A549 (cell line): ENCODE results near the gene UBE2E2. TPM values are rescaled to one million over a fixed set of nuclear protein-coding genes. Genes with fewer than 3 reads are reported as not detected.
A peak's percentile ranks its signal among the peaks of the same experiment; 100 is the strongest.

Experiments used
- ATAC-seq, 2 experiments: fragments of 200-7000 bp in 1 of 2; fragments of >200 bp in 1 of 2; cut with Nextera tagmentation in 1 of 2; cut with Tn5 transposase in 1 of 2; 3 replicates each; pipeline versions ENCODE4 v1.8.0 to v1.9.1; 2018 to 2020; ENCODE audit warnings: mild to moderate bottlenecking in 1 of 2, moderate library complexity in 1 of 2
- CTCF ChIA-PET: fragments of 300-600 bp; sonication (Branson Sonifier 250); formaldehyde crosslinking; extraction: SDS; loops from one replicate; lab custom pipeline; 2021; ENCODE audit warnings: antibody characterized with exemption, inconsistent platforms; lab: Yijun Ruan, JAX
- POLR2A ChIA-PET: fragments of 350-600 bp; formaldehyde crosslinking; extraction: SDS; loops from one replicate; lab custom pipeline; 2021; ENCODE audit warnings: antibody characterized with exemption, inconsistent platforms; lab: Yijun Ruan, JAX
- DNase-seq, 2 experiments: peaks; one replicate each; pipeline versions ENCODE4 v3.0.0 to v3.0.0-alpha.2; 2011 to 2016; ENCODE audit warnings: low read depth in 1 of 2, low spot score in 1 of 2
- FAIRE-seq: peaks from 2 replicates; lab custom pipeline; 2011; peaks lifted over from hg19 to GRCh38; lab: Jason Lieb, UNC
- H3K27ac ChIP-seq, 2 experiments: fragments of >200 bp; sonication (Bioruptor Twin); formaldehyde crosslinking; 3 replicates each; pipeline ENCODE4 v1.5.1; 2016 to 2017
- H3K4me1 ChIP-seq: fragments of >200 bp; sonication (Bioruptor Twin); formaldehyde crosslinking; 3 replicates; pipeline ENCODE4 v1.6.1; 2016
- H3K4me2 ChIP-seq: fragments of >200 bp; sonication (Bioruptor Twin); formaldehyde crosslinking; 3 replicates; pipeline ENCODE4 v1.6.1; 2016
- H3K4me3 ChIP-seq: fragments of >200 bp; sonication (Bioruptor Twin); formaldehyde crosslinking; 3 replicates; pipeline ENCODE4 v1.5.1; 2016
- H3K9me3 ChIP-seq: fragments of >200 bp; sonication (Bioruptor Twin); formaldehyde crosslinking; 3 replicates; pipeline ENCODE4 v1.6.1; 2016
- BHLHE40 ChIP-seq: IDR thresholded peaks from 2 replicates; pipeline ENCODE4 v1.6.1; 2012; ENCODE audit warnings: low read depth, low read length, inconsistent platforms
- CEBPB ChIP-seq, 2 experiments: fragments of >200 bp in 1 of 2; sonication (Bioruptor Twin) in 1 of 2; formaldehyde crosslinking in 1 of 2; IDR thresholded peaks; 2 replicates each; pipeline ENCODE4 v1.6.1; 2012 to 2016
- CHD4 ChIP-seq: fragments of 200-600 bp; sonication (generic); IDR thresholded peaks from 2 replicates; pipeline ENCODE4 v1.6.1; 2016; ENCODE audit warnings: antibody characterized with exemption, mild to moderate bottlenecking, borderline replicate concordance
- EP300 ChIP-seq, 2 experiments: fragments of >200 bp; sonication (Bioruptor Twin); formaldehyde crosslinking; IDR thresholded peaks; 2 replicates in 1 of 2; 3 replicates in 1 of 2; pipeline ENCODE4 v1.6.1; 2016 to 2017
- FOSL2 ChIP-seq, 2 experiments: fragments of 450-650 bp in 1 of 2; fragments of >200 bp in 1 of 2; sonication (Bioruptor Twin) in 1 of 2; formaldehyde crosslinking; IDR thresholded peaks; 2 replicates each; pipeline versions ENCODE4 v1.5.0 to v1.6.1; 2016 to 2020; ENCODE audit warnings: mild to moderate bottlenecking in 1 of 2, moderate library complexity in 1 of 2
- HDAC2 ChIP-seq: fragments of 200-600 bp; sonication (generic); IDR thresholded peaks from 2 replicates; pipeline ENCODE4 v1.6.1; 2016
- HEYL ChIP-seq: fragments of 250-450 bp; sonication (Bioruptor Pico); IDR thresholded peaks from 2 replicates; pipeline ENCODE4 v1.8.0; 2021; ENCODE audit warnings: mild to moderate bottlenecking, moderate library complexity
- HOXB13 ChIP-seq: fragments of 250-450 bp; sonication (Bioruptor Pico); IDR thresholded peaks from 2 replicates; pipeline ENCODE4 v1.5.0; 2020; ENCODE audit warnings: low read depth, mild to moderate bottlenecking, moderate library complexity
- JUN ChIP-seq, 2 experiments: fragments of >200 bp; sonication (Bioruptor Twin); formaldehyde crosslinking; IDR thresholded peaks; 2 replicates in 1 of 2; 3 replicates in 1 of 2; pipeline ENCODE4 v1.6.1; 2016 to 2017
- NFE2L2 ChIP-seq: fragments of 150-350 bp; conservative IDR thresholded peaks from 2 replicates; pipeline ENCODE4 v1.6.1; 2014; ENCODE audit warnings: low read length
- NPAS2 ChIP-seq: fragments of 250-450 bp; sonication (Bioruptor Pico); IDR thresholded peaks from 2 replicates; pipeline ENCODE4 v1.8.0; 2022; ENCODE audit warnings: mild to moderate bottlenecking, moderate library complexity, borderline replicate concordance
- POLR2AphosphoS2 ChIP-seq: conservative IDR thresholded peaks from 2 replicates; pipeline ENCODE4 v1.6.1; 2012; ENCODE audit warnings: low read length, improper control_type of control experiment, inconsistent platforms
- REST ChIP-seq: fragments of 200-600 bp; sonication (generic); IDR thresholded peaks from 2 replicates; pipeline ENCODE4 v1.6.1; 2016; ENCODE audit warnings: antibody characterized with exemption, mild to moderate bottlenecking, moderate library complexity
- RFX5 ChIP-seq: fragments of 450-650 bp; IDR thresholded peaks from 2 replicates; pipeline ENCODE4 v1.7.1; 2014; ENCODE audit warnings: antibody characterized with exemption, mild to moderate bottlenecking, moderate library complexity
- RNF2 ChIP-seq: fragments of 200-600 bp; sonication (generic); IDR thresholded peaks from 2 replicates; pipeline ENCODE4 v1.6.1; 2016; ENCODE audit warnings: low read depth, mild to moderate bottlenecking, antibody characterized with exemption, moderate library complexity, borderline replicate concordance
- TFCP2L1 ChIP-seq: fragments of 250-450 bp; sonication (Bioruptor Pico); IDR thresholded peaks from 2 replicates; pipeline ENCODE4 v1.5.0; 2021; ENCODE audit warnings: mild to moderate bottlenecking
- WGBS: methylation state at CpG from one replicate; pipeline ENCODE4 v1.1.6; 2017; ENCODE audit errors: missing lambda C conversion rate; 5-methylcytosine and 5-hydroxymethylcytosine counted together
- polyA plus RNA-seq, 4 experiments: library from polyadenylated mRNA; depleted of rRNA in 3 of 4; stranded (reverse); fragments of >200 nt; fragmentation: RNase III in 1 of 4; extraction: RNeasy Plus Mini Kit Qiagen cat#74134 plus additional on column Dnase treatment in 1 of 4; gene quantifications; 2 replicates in 3 of 4; 3 replicates in 1 of 4; pipeline ENCODE4 v1.2.3, GENCODE V29; 2011 to 2017
- TF ChIP-seq, protein P1 (sequence below): fragments of 450-650 bp; IDR thresholded peaks from 2 replicates; pipeline ENCODE4 v1.6.1; 2014; ENCODE audit warnings: antibody characterized with exemption
- TF ChIP-seq, protein P2 (sequence below): IDR thresholded peaks from 2 replicates; pipeline ENCODE4 v1.6.1; 2012
- TF ChIP-seq, protein P3 (sequence below): fragments of 250-450 bp; sonication (Bioruptor Pico); IDR thresholded peaks from 2 replicates; pipeline ENCODE4 v1.5.0; 2021; ENCODE audit warnings: mild to moderate bottlenecking, moderate library complexity, borderline replicate concordance
- TF ChIP-seq, protein P4 (sequence below): IDR thresholded peaks from 2 replicates; pipeline ENCODE4 v1.6.1; 2012
- TF ChIP-seq, protein P5 (sequence below): fragments of >200 bp; sonication (Bioruptor Twin); formaldehyde crosslinking; IDR thresholded peaks from 3 replicates; pipeline ENCODE4 v1.6.1; 2016

UBE2E2 gene
- polyA plus RNA-seq, 2 of the 4 experiments (the other 2 are of a cell fraction): 28.3 to 56.1 TPM

GRCh38 chr3:23624305-23624704, 421.2 kb downstream of the UBE2E2 start:
- CTCF ChIA-PET: interaction anchor here (0.5 to 0.8 kb wide), 2 partner anchors 9 to 53 kb away, joined by 3 to 5 read pairs; no protein-coding TSS in a partner anchor
- ATAC-seq (no peak), DNase-seq (no peak)
- H3K4me3 ChIP-seq: no peak overlapping the region
- WGBS: 55% methylated on average over 1 of the region's 1 CpG
- no peak overlapping the region for H3K27ac ChIP-seq
- POLR2A ChIA-PET: no interaction called here
- H3K9me3 ChIP-seq: peaks cover 5% of the 10 kb centered on the region; the same call in 1 of the 3 replicates
- H3K4me1 ChIP-seq: peaks cover 6% of the 10 kb centered on the region
- TF ChIP-seq CHD4 (no peak), NPAS2 (no peak)
- TF ChIP-seq, protein P1, sequence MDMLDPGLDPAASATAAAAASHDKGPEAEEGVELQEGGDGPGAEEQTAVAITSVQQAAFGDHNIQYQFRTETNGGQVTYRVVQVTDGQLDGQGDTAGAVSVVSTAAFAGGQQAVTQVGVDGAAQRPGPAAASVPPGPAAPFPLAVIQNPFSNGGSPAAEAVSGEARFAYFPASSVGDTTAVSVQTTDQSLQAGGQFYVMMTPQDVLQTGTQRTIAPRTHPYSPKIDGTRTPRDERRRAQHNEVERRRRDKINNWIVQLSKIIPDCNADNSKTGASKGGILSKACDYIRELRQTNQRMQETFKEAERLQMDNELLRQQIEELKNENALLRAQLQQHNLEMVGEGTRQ: peak; percentile 37; the same call in 1 of the 2 replicates
- TF ChIP-seq, all 56 proteins: peak for 1
- FAIRE-seq: no peak
- no peak overlapping the region for H3K4me2 ChIP-seq

GRCh38 chr3:23626442-23626841, 423.3 kb downstream of the UBE2E2 start:
- DNase-seq (no peak), ATAC-seq (no peak), FAIRE-seq (no peak)
- WGBS: 50% methylated on average over 2 of the region's 2 CpGs
- H3K4me3 ChIP-seq: no peak overlapping the region
- no peak overlapping the region for H3K4me2 ChIP-seq
- no peak overlapping the region for H3K27ac ChIP-seq
- H3K4me1 ChIP-seq: peaks cover 19% of the 10 kb centered on the region
- ChIA-PET CTCF (no interaction called here), POLR2A (no interaction called here)
- peaks cover 5% of the 10 kb centered on the region; the same call in 1 of the 3 replicates for H3K9me3 ChIP-seq
- TF ChIP-seq FOSL2 (IDR thresholded peaks at IDR 0.05) (no peak), FOSL2 (CRISPR knock-in tag; IDR thresholded peaks at IDR 0.05) (no peak), BHLHE40 (no peak), TFCP2L1 (CRISPR knock-in tag) (no peak), NFE2L2 (no peak), HEYL (no peak), RFX5 (no peak), RNF2 (no peak), CEBPB (IDR thresholded peaks at IDR 0.05) (no peak), JUN (IDR thresholded peaks at IDR 0.05) (no peak), POLR2AphosphoS2 (no peak), HOXB13 (no peak), HDAC2 (no peak), REST (no peak), EP300 (IDR thresholded peaks at IDR 0.05) (no peak)
- TF ChIP-seq, protein P2, sequence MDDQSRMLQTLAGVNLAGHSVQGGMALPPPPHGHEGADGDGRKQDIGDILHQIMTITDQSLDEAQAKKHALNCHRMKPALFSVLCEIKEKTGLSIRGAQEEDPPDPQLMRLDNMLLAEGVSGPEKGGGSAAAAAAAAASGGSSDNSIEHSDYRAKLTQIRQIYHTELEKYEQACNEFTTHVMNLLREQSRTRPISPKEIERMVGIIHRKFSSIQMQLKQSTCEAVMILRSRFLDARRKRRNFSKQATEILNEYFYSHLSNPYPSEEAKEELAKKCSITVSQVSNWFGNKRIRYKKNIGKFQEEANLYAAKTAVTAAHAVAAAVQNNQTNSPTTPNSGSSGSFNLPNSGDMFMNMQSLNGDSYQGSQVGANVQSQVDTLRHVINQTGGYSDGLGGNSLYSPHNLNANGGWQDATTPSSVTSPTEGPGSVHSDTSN: no peak
- TF ChIP-seq, protein P1: no peak
- TF ChIP-seq, protein P3, sequence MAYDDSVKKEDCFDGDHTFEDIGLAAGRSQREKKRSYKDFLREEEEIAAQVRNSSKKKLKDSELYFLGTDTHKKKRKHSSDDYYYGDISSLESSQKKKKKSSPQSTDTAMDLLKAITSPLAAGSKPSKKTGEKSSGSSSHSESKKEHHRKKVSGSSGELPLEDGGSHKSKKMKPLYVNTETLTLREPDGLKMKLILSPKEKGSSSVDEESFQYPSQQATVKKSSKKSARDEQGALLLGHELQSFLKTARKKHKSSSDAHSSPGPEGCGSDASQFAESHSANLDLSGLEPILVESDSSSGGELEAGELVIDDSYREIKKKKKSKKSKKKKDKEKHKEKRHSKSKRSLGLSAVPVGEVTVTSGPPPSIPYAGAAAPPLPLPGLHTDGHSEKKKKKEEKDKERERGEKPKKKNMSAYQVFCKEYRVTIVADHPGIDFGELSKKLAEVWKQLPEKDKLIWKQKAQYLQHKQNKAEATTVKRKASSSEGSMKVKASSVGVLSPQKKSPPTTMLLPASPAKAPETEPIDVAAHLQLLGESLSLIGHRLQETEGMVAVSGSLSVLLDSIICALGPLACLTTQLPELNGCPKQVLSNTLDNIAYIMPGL (CRISPR knock-in tag): no peak
- TF ChIP-seq, protein P4, sequence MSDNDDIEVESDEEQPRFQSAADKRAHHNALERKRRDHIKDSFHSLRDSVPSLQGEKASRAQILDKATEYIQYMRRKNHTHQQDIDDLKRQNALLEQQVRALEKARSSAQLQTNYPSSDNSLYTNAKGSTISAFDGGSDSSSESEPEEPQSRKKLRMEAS: no peak
- TF ChIP-seq, protein P5, sequence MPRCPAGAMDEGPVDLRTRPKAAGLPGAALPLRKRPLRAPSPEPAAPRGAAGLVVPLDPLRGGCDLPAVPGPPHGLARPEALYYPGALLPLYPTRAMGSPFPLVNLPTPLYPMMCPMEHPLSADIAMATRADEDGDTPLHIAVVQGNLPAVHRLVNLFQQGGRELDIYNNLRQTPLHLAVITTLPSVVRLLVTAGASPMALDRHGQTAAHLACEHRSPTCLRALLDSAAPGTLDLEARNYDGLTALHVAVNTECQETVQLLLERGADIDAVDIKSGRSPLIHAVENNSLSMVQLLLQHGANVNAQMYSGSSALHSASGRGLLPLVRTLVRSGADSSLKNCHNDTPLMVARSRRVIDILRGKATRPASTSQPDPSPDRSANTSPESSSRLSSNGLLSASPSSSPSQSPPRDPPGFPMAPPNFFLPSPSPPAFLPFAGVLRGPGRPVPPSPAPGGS: no peak
